GM12878 (cell line): ENCODE measurements around the gene RNF40.

Experiments
- BRCA1 ChIP-seq: IDR thresholded peaks from 2 replicates; pipeline ENCODE4 v1.6.1; 2011; ENCODE audit warnings: low read depth, low read length, improper control_type of control experiment
- CHD4 ChIP-seq: fragments of 200-600 bp; sonication (generic); IDR thresholded peaks from 2 replicates; pipeline ENCODE4 v1.6.1; 2016; ENCODE audit warnings: mild to moderate bottlenecking
- EZH2 ChIP-seq: IDR thresholded peaks from 2 replicates; pipeline ENCODE4 v1.6.1; 2012; ENCODE audit warnings: low read depth, mild to moderate bottlenecking, control low read depth, inconsistent platforms, low read length, borderline replicate concordance; ENCODE audit not compliant: control insufficient read depth
- FOXM1 ChIP-seq: IDR thresholded peaks from 2 replicates; pipeline ENCODE4 v1.6.1; 2012; ENCODE audit warnings: low read depth, mild to moderate bottlenecking, inconsistent platforms, low read length, moderate library complexity
- GABPA ChIP-seq: IDR thresholded peaks from 2 replicates; pipeline ENCODE4 v1.6.1; 2014; ENCODE audit warnings: antibody characterized with exemption, low read depth, mild to moderate bottlenecking, inconsistent platforms
- NR2C2 ChIP-seq: IDR thresholded peaks from 2 replicates; pipeline ENCODE4 v1.6.1; 2011; ENCODE audit warnings: borderline replicate concordance, low read depth; ENCODE audit not compliant: control insufficient read depth, insufficient read length
- POLR2AphosphoS5 ChIP-seq: IDR thresholded peaks from 2 replicates; pipeline ENCODE4 v1.6.1; 2011; ENCODE audit warnings: mild to moderate bottlenecking, low read length, inconsistent platforms
- TAF1 ChIP-seq: IDR thresholded peaks from 2 replicates; pipeline ENCODE4 v1.6.1; 2011; ENCODE audit warnings: mild to moderate bottlenecking, low read depth, low read length, borderline replicate concordance
- TBL1XR1 ChIP-seq: IDR thresholded peaks from 2 replicates; pipeline ENCODE4 v1.6.1; 2012; ENCODE audit warnings: low read depth, low read length, improper control_type of control experiment
- YY1 ChIP-seq: IDR thresholded peaks from 2 replicates; pipeline ENCODE4 v1.6.1; 2011; ENCODE audit warnings: low read depth, mild to moderate bottlenecking, low read length
- TF ChIP-seq, protein P1 (sequence below), 3 experiments: IDR thresholded peaks in 2 of 3; conservative IDR thresholded peaks in 1 of 3; 2 replicates each; pipeline ENCODE4 v1.5.1; 2011; ENCODE audit warnings: low read depth in 3 of 3, low read length in 3 of 3, mild to moderate bottlenecking in 3 of 3, control low read depth in 2 of 3, moderate library complexity in 2 of 3, inconsistent platforms in 1 of 3, mixed read lengths in 1 of 3; ENCODE audit not compliant: control insufficient read depth in 2 of 3, insufficient read depth in 1 of 3; ENCODE audit errors: extremely low read depth in 1 of 3

DNA sequence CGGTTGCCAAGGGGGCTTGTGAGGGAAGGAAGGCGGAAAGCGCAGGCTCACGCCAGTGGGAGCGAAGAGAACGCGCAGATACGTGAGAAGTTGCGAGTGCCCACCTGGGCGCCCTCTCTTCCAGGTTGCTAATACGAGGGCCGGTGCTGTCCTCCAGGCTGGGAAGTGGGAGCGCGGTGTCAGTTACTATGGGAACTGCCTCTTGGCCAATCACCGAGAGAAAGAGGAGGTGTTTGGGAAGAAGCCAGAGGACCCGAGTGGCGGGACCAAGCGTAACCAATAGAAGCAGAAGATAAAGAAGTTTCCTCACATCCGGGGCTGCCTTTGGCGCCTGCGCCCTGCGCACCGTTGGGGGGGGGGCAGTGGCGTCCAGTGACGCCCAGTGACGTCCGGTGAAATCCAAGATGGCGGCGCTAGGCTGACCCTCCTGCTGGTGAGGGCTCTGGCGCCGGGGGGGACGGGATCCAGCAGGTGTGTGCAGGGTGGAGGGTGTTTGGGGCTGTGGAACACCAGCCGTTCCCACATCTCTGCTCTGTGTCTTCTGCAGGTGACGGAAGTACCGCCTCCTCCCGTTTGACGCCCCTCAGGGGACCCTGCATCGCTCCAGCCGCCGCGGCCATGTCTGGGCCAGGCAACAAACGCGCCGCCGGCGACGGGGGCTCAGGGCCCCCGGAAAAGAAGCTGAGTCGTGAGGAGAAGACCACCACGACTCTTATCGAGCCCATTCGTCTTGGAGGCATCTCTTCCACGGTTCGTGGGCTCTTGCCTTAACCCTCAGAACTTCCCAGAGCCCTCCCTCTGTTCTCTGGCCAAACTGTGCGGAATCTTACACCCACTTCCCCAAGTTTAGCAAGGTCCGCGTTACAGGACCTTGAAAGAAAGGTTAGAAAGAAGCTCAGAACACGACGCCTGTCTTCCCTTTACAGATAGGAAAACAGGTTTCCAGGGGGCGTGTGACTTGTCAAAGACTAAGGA lies at the start of gene RNF40, which contains the start of gene CFAP119:
- TF ChIP-seq, protein P1, sequence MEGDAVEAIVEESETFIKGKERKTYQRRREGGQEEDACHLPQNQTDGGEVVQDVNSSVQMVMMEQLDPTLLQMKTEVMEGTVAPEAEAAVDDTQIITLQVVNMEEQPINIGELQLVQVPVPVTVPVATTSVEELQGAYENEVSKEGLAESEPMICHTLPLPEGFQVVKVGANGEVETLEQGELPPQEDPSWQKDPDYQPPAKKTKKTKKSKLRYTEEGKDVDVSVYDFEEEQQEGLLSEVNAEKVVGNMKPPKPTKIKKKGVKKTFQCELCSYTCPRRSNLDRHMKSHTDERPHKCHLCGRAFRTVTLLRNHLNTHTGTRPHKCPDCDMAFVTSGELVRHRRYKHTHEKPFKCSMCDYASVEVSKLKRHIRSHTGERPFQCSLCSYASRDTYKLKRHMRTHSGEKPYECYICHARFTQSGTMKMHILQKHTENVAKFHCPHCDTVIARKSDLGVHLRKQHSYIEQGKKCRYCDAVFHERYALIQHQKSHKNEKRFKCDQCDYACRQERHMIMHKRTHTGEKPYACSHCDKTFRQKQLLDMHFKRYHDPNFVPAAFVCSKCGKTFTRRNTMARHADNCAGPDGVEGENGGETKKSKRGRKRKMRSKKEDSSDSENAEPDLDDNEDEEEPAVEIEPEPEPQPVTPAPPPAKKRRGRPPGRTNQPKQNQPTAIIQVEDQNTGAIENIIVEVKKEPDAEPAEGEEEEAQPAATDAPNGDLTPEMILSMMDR (IDR thresholded peaks at IDR 0.05 in 2 of 3, conservative IDR thresholded peaks at IDR 0.05 in 1 of 3; ENCODE audit: control insufficient read depth in 2 of 3, extremely low read depth in 1 of 3, insufficient read depth in 1 of 3, low read depth in 3 of 3, low read length in 3 of 3), result 0 out of 6 replicates have a peak, but pooled peaks of 1 of the 3 experiments have one; percentile 6
- TF ChIP-seq TBL1XR1 (no peak), NR2C2 (no peak), CHD4 (no peak), BRCA1 (no peak), GABPA (peak; percentile 63; the same call in 1 of the 2 replicates), FOXM1 (no peak), EZH2 (no peak), POLR2AphosphoS5 (peak; percentile 79; the same call in 1 of the 2 replicates), YY1 (peak; percentile 99), TAF1 (peak; percentile 82; the same call in 1 of the 2 replicates)
